ENCODE results near the gene DDTL.
"Not testable (repeated sequence)": the region's sequence is repeated elsewhere in the genome, so short reads cannot be mapped to it uniquely, and the experiment has no call there.

DDTL gene

DNA sequence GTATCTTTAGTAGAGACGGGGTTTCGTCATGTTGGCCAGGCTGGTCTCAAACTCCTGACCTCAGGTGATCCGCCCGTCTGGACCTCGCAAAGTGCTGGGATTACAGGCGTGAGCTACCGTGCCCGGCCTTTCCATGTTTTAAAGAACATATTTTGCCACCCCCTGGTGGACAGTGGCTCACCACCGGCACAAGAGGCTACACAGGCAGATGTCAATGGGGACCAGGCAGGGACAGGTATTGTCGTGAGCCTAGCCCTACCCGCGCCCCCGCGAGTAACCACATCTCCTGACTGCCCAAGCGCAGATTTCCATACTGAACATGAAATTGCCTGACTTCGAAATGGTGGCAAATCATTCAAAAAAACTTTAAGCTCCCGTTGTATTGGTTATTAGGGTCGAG lies 594 bp upstream of the DDTL start:
- DNase-seq; intact Hi-C loops (cut with DNase I): not testable (repeated sequence)

DNA sequence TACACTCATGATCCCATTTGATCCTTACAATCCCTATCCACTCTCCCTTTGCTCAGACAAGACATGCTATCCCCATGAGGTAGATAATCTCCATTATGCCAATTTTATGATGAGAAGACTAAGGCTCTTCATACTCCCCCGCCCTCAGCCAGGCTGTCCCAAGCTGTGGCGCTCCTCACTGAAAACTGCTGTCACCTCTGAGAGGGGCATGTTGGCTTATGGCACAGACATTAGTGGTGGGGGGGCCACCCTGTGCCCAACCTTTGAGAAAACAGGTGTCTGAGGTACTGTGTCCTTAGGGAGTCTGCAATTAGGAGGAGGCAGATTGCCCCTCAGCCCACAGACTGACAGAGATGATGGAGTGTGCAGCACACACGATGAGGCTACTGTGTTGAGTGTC lies 2.4 kb downstream of the DDTL start:
- intact Hi-C loops (cut with DNase I) = no loop called here
- DNase-seq = peak in 1 of 10 donors; percentile 48

DNA sequence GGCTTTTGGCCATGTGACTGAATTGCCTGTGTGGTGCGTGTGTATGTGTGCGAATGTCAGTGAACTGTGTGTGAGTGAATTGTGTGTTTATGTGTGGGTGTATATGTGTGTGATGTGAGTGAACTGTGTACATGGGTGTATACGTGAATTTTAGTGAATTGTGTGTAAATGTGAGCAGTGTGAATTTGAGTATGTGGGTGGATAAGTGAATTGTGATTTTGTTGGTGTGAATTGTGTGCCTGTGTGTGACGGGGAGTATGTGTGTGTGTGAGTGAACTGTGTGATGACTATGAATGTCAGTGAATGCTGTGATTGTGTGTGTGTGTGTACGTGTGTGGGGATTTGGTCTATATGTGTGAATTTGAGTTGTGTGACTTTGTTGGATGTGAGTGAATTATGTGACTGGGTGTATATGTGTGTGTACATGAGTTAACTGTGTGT lies 3.5 kb downstream of the DDTL start:
- intact Hi-C loops (cut with DNase I) = loop anchor here (10.0 kb wide), 1 partner anchor 55 kb away; no protein-coding TSS in a partner anchor
- no peak for DNase-seq

DNA sequence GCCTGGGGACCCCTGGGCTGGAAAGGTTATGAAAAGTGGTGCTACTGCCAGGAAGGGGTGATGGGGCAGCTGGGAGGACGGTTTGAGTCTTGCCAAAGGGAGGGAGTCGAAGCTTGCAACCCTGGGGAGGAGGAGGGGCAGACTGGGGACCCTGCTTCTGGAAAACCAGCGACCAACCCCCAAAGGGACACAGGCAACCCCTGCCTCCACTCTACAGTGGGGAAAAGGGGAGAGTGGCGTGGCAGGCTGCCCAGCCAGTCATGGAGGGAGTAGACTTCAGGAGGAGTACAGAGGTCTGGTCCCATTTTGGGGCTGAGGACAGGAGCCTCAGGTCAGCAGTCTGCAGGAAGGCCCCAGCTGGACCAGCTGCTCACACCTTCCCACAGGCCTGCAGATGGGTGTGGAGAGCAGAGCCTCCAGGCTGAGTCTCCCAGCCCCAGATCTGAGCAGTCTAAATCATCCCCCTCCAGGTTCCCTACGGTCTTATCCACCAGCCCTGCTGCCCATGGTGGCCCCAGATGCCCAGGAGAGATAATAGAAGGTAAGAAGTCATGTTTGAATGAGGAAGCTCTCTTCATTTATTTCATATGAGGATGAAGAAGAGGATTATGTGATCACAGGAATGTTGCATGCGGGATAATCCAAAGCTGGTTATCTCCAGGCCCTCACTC lies 4.3 kb downstream of the DDTL start:
- intact Hi-C loops (cut with DNase I) = loop anchor here (10.0 kb wide), 1 partner anchor 56 kb away; no protein-coding TSS in a partner anchor

DNA sequence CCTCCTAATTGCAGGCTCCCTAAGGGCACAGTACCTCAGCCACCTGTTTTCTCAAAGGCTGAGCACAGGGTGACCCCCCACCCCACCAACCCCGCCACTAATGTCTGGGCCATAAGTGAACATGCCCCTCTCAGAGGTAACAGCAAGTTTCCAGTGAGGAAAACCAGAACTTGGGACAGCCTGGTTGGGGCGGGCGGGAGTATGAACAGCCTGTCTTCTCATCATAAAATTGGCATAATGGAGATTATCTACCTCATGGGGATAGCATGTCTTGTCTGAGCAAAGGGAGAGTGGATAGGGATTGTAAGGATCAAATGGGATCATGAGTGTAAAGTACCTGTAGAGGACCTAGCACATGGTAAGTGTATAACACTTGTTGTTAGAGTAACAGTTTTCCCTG lies 5.2 kb downstream of the DDTL start:
- intact Hi-C loops (cut with DNase I) = loop anchor here (10.0 kb wide), 1 partner anchor 57 kb away; no protein-coding TSS in a partner anchor
- DNase-seq = not testable (repeated sequence)

More for the DNA sequence above, 4.3 kb downstream of the DDTL start:
- DNase-seq = no peak

DNA sequence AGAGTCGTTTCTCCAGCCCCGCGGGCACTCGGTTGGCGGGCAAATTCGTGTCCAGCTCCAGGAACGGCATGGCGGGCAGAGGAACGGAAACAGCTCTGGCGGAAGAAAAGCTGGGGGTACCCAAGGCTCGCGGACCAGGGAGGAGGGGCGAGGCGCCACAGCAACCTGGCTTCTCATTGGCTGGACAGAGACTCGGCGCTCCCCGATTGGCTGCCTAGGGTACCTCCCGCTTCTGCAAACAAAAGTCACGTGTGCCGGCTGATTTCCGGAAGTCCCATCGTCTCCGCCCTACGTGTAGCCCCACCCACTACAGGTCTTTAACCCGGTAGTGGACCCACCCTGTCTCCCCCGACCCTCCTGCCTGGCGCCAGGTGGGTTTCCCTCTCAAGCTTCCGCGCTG lies 7.7 kb downstream of the DDTL start, which contains the start of gene DDT:
TSS of gene DDT (minus strand) at position 97 of the 400 bp plus-strand sequence. CDS start at position 70, 27 bp downstream.
- not testable (repeated sequence) for DNase-seq
- intact Hi-C loops (cut with DNase I) = loop anchor here (10.0 kb wide), 1 partner anchor 60 kb away; no protein-coding TSS in a partner anchor

DNA sequence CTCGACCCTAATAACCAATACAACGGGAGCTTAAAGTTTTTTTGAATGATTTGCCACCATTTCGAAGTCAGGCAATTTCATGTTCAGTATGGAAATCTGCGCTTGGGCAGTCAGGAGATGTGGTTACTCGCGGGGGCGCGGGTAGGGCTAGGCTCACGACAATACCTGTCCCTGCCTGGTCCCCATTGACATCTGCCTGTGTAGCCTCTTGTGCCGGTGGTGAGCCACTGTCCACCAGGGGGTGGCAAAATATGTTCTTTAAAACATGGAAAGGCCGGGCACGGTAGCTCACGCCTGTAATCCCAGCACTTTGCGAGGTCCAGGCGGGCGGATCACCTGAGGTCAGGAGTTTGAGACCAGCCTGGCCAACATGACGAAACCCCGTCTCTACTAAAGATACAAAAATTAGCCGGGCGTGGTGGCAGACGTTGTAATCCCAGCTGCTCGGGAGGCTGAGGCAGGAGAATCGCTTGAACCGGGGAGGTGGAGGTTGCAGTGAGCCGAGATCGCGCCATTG lies 8.2 kb downstream of the DDTL start:
- DNase-seq = not testable (repeated sequence)
- intact Hi-C loops (cut with DNase I) = loop anchor here (10.0 kb wide), 1 partner anchor 60 kb away; no protein-coding TSS in a partner anchor

DNA sequence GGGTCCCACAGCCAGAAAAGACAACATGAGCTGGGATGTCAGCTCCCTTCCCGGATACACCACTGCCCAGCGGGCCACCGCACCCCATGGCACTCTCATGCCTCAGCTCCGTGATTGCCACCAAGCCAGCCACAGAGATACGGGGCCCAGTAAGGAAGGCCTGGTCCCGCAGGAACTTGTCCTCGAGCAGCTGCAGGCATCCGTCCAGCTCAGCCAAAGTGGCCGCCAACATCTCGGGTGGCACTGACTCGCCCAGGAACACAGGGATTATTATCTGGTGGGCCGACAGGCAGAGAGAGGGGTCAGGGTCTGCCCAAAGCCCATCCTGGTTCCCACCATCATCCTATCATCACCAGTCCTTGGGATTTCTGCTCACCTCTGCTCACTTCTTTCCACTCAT lies 10.6 kb downstream of the DDTL start:
- not testable (repeated sequence) for DNase-seq
- intact Hi-C loops (cut with DNase I) = loop anchor here (10.0 kb wide), 1 partner anchor 63 kb away; no protein-coding TSS in a partner anchor

DNA sequence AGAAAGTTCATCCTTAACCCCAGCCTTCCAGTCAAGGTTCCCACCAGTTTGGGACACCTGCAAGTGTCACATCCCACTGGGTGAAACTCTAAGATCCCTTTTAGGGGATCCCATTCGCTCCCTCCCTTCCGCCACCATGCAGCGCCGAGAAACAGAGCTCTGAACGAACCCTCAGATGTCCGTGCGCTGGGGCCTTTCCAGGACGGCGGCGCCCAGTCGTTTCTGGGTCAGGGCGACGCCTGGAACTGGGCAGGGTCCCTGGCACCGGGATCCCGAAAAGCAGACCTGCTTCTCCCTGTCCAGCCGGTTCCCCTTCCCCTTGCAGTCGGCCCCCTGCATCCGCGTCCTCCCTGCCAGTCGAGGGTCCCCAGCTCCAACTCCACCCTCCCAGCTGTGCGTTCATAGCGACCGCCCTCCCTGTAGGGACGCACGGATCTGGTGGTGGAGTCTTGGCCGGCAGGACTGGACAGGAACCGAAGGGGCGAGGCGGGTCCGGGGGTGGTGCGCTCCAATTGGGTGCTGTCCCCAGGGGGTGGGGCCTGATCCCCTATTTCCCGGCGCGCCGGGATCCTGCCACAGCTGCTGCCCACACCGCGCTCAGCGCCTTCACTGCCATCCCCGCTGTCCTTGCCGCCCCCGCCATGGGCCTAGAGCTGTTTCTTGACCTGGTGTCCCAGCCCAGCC lies 13.0 kb downstream of the DDTL start, which contains the start of gene GSTT2:
TSS of gene GSTT2 (plus strand) at position 578 of the 684 bp plus-strand sequence.
- DNase-seq = not testable (repeated sequence)
- intact Hi-C loops (cut with DNase I) = loop anchor here (10.0 kb wide), 1 partner anchor 65 kb away; no protein-coding TSS in a partner anchor

DNA sequence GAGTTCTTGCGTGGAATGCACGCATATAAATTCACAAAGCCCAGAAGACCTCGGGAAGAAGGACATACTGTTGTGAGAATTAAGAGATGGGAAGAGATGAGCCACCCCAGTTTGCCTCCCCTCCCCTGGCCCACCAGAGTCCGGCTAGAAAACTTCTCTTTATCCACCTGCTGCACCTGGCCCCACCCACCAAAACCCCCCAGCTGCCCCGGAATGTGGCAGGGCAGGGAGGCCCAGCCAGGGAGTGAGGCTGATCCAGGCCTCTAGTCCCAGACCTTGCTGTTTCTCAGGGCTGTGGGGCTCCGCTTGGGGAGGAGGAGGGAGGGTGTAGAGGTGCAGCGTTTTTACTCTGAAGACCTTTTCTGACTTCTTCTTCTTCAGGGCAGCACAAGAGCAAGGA lies 13.9 kb downstream of the DDTL start:
- DNase-seq; intact Hi-C loops (cut with DNase I): not testable (repeated sequence)

DNA sequence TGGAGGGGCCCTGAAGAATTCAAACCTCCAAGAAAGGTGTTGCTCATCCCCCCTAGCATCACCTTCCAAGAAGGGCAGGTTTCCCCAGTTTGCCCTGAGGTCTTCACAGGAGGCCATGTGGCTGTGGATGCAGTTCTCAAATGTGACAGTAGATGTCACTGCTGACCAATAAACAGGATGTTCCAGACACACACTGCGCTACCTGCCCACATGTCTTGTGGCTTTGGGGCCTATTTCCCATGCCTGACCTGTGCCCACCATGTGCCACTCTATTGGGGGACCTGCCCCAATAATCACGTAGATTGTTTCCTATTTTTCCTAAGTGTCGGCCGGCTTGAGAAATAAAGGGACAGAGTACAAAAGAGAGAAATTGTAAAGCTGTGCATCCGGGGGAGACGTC lies 17.7 kb downstream of the DDTL start:
- intact Hi-C loops (cut with DNase I) = no loop called here
- DNase-seq = peak in 1 of 10 donors; percentile 62

DNA sequence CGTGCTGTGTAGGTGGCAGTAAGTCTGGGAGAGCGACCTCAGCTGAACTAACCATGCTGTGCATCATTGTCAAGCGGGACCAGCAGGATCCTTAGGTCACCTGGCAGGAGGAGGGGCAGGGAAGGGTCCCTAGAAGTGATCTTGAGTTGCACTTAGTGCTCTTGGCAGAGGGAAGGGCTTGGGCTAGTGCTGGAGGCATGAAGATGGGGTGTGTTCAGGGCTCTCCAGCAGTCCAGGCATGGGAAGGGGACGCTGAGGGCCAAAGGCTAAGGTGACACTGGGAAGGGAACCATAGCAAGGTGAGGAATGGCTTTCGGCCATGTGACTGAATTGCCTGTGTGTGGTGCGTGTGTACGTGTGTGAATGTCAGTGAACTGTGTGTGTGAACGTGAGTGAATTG lies 19.4 kb downstream of the DDTL start:
- intact Hi-C loops (cut with DNase I); DNase-seq: not testable (repeated sequence)

DNA sequence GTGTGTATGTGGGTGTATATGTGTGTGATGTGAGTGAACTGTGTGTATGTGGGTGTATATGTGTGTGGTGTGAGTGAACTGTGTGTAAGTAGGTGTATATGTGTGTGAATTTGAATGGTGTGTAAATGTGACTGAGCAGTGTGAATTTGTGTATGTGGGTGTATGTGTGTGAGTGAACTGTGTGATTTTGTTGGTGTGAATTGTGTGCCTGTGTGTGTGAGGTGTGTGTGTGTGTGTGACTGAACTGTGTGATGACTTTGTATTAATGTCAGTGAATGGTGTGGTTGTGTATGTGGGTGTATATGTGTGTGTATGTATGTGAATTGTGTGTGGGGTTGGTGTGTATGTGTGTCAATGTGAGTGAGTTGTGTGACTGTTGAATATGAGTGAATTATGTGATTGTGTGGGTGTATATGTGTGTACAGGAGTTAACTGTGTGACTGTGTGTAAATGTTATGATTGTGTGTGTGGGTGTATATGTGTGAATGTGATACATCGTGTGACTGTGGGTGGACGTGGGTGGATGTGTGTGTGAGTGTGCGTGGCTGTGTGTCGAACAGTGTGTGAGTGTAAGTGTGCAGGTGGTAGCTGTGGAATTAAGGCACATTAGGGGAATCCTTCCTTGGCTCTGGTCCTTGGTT lies 20.0 kb downstream of the DDTL start:
- DNase-seq; intact Hi-C loops (cut with DNase I): not testable (repeated sequence)

DNA sequence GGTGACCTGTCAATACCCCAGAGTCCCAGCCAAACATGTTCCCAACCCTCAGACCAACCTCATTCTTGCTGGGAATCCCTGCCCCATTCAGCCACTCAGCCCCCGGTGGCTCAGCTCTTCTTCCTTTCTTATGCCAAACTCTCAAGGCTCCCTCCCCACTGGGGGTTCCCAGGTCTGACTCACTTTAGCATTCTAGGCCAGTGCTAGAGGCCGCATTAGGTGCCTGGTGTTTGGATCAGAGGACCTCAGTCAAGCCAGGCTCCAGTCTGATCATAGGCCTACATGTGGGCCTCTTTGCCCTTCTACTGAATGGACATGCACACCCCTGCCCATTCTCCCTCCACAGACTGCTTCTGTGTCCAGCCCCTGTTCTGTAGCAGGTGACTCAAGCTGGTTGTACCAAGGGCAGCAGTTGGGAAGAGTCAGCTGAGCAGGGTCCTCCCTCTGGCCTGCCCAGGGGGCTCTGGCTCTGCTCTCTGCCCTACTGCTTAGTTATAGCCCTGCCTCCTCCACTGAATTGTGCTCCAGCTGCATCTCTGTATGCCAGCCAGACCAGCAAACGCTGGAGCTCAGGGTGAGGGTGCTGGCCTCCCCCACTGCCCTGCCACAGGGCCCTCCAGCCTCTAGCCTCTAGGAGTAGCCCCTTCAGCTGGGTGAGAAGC lies 23.0 kb downstream of the DDTL start:
- intact Hi-C loops (cut with DNase I) = not testable (repeated sequence)

DNA sequence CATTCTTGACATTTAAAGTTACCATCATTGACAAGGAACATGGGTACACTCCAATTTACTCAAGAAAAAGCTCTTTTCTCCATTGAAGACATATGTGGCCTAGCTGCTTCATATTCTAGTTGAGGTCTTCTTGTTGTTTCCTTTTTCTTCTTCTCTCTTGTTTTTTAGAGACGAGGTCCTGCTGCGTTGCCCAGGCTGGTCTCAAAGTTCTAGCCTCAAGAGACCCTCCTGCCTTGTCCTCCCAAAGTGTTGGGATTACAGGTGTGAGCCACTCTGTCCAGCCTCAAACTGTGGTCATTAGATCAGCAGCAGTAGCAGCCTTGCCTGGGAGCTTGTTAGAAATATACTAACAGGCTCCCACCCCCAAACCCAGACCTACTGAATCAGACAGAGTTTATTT lies 26.4 kb downstream of the DDTL start:
- DNase-seq; intact Hi-C loops (cut with DNase I): not testable (repeated sequence)

More for the DNA sequence above, 23.0 kb downstream of the DDTL start:
- DNase-seq = not testable (repeated sequence)

DNA sequence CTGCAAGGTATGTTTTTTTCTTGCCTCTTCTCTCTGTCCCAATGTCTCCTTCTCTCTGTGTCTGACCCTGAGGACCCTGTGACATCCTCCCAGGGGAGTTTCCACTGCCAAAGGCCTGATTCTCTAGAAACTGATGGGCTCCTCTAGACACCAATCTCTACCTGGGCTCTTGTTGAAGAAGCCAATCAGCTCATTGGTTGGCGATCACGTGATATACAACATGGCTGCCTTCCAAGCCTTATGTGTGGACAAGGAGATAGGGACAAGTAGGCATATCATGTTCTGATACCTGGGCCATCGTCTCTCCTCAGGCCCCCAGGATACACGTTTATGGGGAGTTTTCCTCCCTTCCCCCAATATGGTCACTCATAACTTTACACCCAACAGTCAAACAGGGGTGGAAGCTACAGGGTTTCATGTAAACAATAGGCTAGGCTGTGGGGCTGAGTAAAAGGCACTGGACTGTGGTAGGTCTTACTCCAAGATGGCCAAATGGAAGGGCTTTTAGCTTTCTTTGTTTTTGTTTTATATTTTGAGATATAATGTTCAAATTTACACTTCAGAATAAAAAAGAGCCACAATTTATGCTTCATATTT lies 27.0 kb downstream of the DDTL start:
- intact Hi-C loops (cut with DNase I); DNase-seq: not testable (repeated sequence)

DNA sequence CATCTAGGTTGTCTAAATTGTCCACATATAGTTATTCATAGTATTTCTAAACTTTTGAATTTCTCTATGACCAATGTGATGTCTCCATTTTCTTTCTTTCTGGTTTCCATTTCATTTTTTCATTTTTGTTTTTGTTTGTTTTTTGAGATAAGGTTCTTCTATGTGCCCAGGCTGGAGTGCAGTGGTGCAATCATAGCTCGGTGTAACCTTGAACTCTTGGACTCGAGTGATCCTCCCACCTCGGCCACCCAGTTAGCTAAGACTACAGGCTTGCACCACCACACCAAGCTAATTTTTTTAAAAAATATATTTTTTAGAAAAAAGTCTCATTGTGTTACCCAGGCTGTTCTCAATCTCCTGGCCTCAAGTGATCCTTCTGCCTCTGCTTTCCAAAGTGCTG lies 30.4 kb downstream of the DDTL start:
- intact Hi-C loops (cut with DNase I) = no loop called here
- no peak for DNase-seq

DNA sequence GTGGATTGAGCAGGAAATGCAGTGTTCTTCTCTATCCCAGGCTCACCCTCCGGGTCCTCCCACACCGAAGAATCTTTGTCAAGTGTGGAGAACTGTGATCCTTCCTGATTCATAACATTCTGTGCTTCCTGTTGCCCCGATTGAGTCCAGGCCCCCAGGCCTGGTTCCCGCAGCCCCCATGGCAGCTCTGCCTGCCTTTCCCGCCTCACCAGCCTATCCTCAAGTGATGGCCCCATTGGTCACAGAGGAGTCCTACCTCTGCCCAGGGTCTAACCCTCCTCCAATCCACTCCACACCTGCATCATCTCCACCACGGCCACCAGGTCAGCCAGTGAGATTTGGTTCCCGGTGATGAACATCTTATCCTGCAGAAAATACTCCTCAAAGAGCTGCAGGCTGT lies 33.1 kb downstream of the DDTL start:
- intact Hi-C loops (cut with DNase I) = not testable (repeated sequence)
- peak in 1 of 10 donors; percentile 80 for DNase-seq

DNA sequence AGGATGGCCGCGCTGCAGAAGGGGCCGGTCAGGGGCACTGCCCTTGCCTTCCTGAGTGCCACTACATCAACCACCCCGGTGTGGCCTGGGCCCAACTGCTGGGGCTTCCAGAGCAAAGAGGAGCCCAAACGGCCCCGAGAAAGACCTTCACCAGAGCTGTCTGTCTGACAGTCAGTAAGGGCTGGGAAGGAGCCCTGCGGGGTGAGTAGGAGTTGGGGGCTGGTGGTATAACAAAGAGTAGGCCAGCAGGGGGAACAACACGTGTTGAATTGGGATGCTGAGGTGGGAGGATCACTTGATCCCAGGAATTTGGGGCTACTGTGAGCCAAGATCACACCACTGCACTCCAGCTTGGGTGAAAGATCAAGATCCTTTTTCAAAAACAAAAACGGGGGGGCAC lies 34.6 kb downstream of the DDTL start:
- intact Hi-C loops (cut with DNase I) = no loop called here
- peak in 1 of 10 donors; percentile 58 for DNase-seq

Measured in posterior cingulate gyrus (tissue), 11 donors.